Naive thymus-derived CD4-positive, alpha-beta T cell (primary cell): ENCODE measurements around the gene ERC1. TPM values are rescaled to one million over a fixed set of nuclear protein-coding genes. Genes with fewer than 3 reads are reported as not detected.

ENCODE experiments used
- ATAC-seq: fragments of 150-1000 bp; cut with Tn5 transposase; 2 replicates; pipeline ENCODE4 v1.10.0; 2021; ENCODE audit warnings: mild to moderate bottlenecking, moderate library complexity
- CTCF ChIA-PET: fragments of 350-600 bp; sonication (Branson Sonifier 250); formaldehyde crosslinking; loops from one replicate; lab custom pipeline; 2021; ENCODE audit warnings: antibody characterized with exemption; lab: Charles Lee
- POLR2A ChIA-PET: fragments of 350-600 bp; sonication (Branson Sonifier 250); formaldehyde crosslinking; loops from one replicate; lab custom pipeline; 2021; ENCODE audit warnings: antibody characterized with exemption, inconsistent platforms; lab: Charles Lee
- DNase-seq, 9 donors: peaks; one replicate each; pipeline versions ENCODE4 v3.0.0 to v3.0.0-alpha.2; 2020 to 2022; ENCODE audit warnings: mixed read lengths in 1 of 9
- H3K27ac ChIP-seq: one replicate; pipeline ENCODE4 v1.7.0; 2013; ENCODE audit warnings: mild to moderate bottlenecking, low read depth, low read length, moderate library complexity
- H3K27me3 ChIP-seq, 2 donors: one replicate each; pipeline ENCODE4 v1.7.0; 2013; ENCODE audit warnings: low read length in 2 of 2, mild to moderate bottlenecking in 2 of 2, moderate library complexity in 2 of 2; ENCODE audit not compliant: control insufficient read depth in 2 of 2, insufficient read depth in 2 of 2
- H3K36me3 ChIP-seq, 3 experiments: 1 replicate in 2 of 3; 2 replicates in 1 of 3; pipeline ENCODE4 v1.7.0; 2013; ENCODE audit warnings: low read length in 3 of 3, mild to moderate bottlenecking in 3 of 3, moderate library complexity in 1 of 3; ENCODE audit not compliant: insufficient read depth in 3 of 3, control insufficient read depth in 2 of 3
- H3K4me1 ChIP-seq, 2 donors: one replicate each; pipeline ENCODE4 v1.7.0; 2013; ENCODE audit warnings: low read length in 2 of 2, mild to moderate bottlenecking in 2 of 2, moderate library complexity in 1 of 2; ENCODE audit not compliant: control insufficient read depth in 2 of 2, insufficient read depth in 2 of 2
- H3K4me3 ChIP-seq: 2 replicates; pipeline ENCODE4 v1.7.0; 2013; ENCODE audit warnings: mild to moderate bottlenecking, low read length
- H3K9me3 ChIP-seq, 3 experiments: 1 replicate in 2 of 3; 2 replicates in 1 of 3; pipeline ENCODE4 v1.7.0; 2013; ENCODE audit warnings: low read length in 3 of 3; ENCODE audit not compliant: control insufficient read depth in 2 of 3
- H3K27ac Mint-ChIP-seq, 9 donors: one replicate each; pipeline ENCODE4 v1.8.0; 2020 to 2022; ENCODE audit warnings: mixed read lengths in 9 of 9, mild to moderate bottlenecking in 8 of 9, moderate library complexity in 5 of 9, inconsistent platforms in 2 of 9
- H3K27me3 Mint-ChIP-seq, 5 donors: one replicate each; pipeline ENCODE4 v1.8.0; 2021 to 2022; ENCODE audit warnings: mixed read lengths in 5 of 5, mild to moderate bottlenecking in 1 of 5
- H3K36me3 Mint-ChIP-seq, 5 donors: one replicate each; pipeline ENCODE4 v1.8.0; 2020 to 2022; ENCODE audit warnings: mixed read lengths in 5 of 5, mild to moderate bottlenecking in 3 of 5, inconsistent platforms in 1 of 5
- H3K4me1 Mint-ChIP-seq, 7 donors: one replicate each; pipeline ENCODE4 v1.8.0; 2020 to 2022; ENCODE audit warnings: mixed read lengths in 7 of 7, mild to moderate bottlenecking in 3 of 7, inconsistent platforms in 1 of 7
- H3K4me3 Mint-ChIP-seq, 10 donors: one replicate each; pipeline ENCODE4 v1.8.0; 2020 to 2022; ENCODE audit warnings: mild to moderate bottlenecking in 10 of 10, mixed read lengths in 10 of 10, moderate library complexity in 6 of 10, inconsistent platforms in 2 of 10
- H3K9me3 Mint-ChIP-seq, 11 donors: one replicate each; pipeline ENCODE4 v1.8.0; 2020 to 2022; ENCODE audit warnings: mixed read lengths in 11 of 11, mild to moderate bottlenecking in 4 of 11, inconsistent platforms in 1 of 11, moderate library complexity in 1 of 11
- intact Hi-C, 2 donors: fragments of 100-400 bp; cut with micrococcal nuclease; formaldehyde crosslinking; loops; one replicate each; pipeline ENCODE4 v1.15.1; 2023
- polyA plus RNA-seq, 2 donors: library from polyadenylated mRNA; unstranded; fragments of 300-500 nt; fragmentation: Illumina TruSeq; gene quantifications; one replicate each; pipeline ENCODE4 v1.2.3, GENCODE V29; 2021
- total RNA-seq, 6 experiments: library from RNA in 5 of 6; stranded (reverse) in 5 of 6; gene quantifications; 1 replicate in 5 of 6; 2 replicates in 1 of 6; pipeline ENCODE4 v1.2.3 and lab custom pipeline; 2021 to 2026

The ERC1 gene
- total RNA-seq (10 to 100 TPM; 48.6 to 62.0 (median 52.4) TPM), polyA plus RNA-seq (10 to 100 TPM; 15.9 to 23.1 TPM), total RNA-seq (lab: John Stamatoyannopoulos, UW) (99.2 reads per million, percentile 84 among the genes with 10 or more reads in this experiment)

DNA sequence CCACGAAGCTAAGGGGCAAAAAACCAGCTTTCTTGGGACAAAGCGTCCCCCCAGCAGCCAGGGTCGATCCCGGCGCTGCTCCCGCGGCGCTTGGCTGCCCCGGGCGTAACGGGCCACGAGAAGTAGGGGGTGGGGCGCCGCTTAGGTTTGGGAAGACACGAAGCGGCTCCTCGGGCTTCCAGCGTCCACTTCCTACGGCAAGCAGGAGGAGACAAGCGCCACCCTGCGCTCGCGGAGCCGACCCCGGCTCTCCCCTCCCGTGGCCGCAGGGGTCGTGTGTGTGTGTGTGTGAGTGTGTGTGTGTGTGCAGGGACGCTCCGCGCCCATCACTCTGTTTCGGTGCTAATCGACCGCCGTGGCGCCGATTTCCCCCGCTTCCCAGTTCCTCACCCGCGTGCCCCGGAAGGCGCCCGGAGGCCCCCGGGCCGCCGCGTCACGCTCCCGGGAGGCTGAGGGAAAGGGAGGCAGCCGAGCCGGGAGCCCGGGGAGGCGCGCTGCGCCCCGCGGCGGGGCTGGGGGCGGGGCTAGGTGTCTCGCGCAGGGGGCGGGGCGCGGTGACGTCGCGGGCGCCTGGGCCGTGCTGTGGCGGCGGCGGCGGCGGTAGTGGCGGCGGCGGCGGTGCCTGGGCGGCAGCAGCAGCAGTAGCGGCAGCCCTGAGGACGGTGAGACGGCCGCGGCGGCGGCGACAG, at the start of gene ERC1:
Gene ERC1, plus strand, starts transcription at position 563 of the 689 bp plus-strand sequence. CDS start 36,681 bp downstream, outside the sequence.
- H3K4me1 Mint-ChIP-seq, result peaks cover 34 to 55% (median 46%) of the 10 kb centered on the region in 7 donors
- DNase-seq, result peak; percentile 77 to 93 (median 87)
- intact Hi-C loops, result loop anchor here (1.0 to 10.0 kb wide), 8 partner anchors 42 to 604 kb away; partner anchors contain the start of genes RAD52 (in 2 of the 2), WNK1 (in 2 of the 2), FBXL14 (in 1 of the 2) and KDM5A (in 1 of the 2)
- H3K27me3 Mint-ChIP-seq, result no peaks in the 10 kb centered on the region
- ChIA-PET POLR2A (interaction anchor here (0.6 to 1.7 kb wide), 5 partner anchors 10 to 578 kb away, joined by 3 to 6 read pairs (median 3); partner anchors contain the start of gene RAD52), CTCF (interaction anchor here (1.0 kb wide), 1 partner anchor 39 kb away, joined by 8 read pairs; no protein-coding TSS in a partner anchor)
- Histone ChIP-seq H3K9me3 (no peaks in the 10 kb centered on the region), H3K4me1 (peaks cover 0 to 17% of the 10 kb centered on the region in 2 donors), H3K27ac (peak within 1 kb of the TSS; percentile 87), H3K4me3 (peak within 1 kb of the TSS; percentile 89), H3K36me3 (peaks cover 0 to 7% (median 0%) of the 10 kb centered on the region in 3 experiments), H3K27me3 (no peaks in the 10 kb centered on the region)
- peaks cover 0 to 3% (median 0%) of the 10 kb centered on the region in 11 donors for H3K9me3 Mint-ChIP-seq
- peak; percentile 94 for ATAC-seq
- peak within 1 kb of the TSS; percentile 86 to 100 (median 97) for H3K4me3 Mint-ChIP-seq
- H3K36me3 Mint-ChIP-seq, result peaks cover 0 to 2% (median 0%) of the 10 kb centered on the region in 5 donors
- H3K27ac Mint-ChIP-seq, result peak within 1 kb of the TSS; percentile 89 to 98 (median 96)

DNA sequence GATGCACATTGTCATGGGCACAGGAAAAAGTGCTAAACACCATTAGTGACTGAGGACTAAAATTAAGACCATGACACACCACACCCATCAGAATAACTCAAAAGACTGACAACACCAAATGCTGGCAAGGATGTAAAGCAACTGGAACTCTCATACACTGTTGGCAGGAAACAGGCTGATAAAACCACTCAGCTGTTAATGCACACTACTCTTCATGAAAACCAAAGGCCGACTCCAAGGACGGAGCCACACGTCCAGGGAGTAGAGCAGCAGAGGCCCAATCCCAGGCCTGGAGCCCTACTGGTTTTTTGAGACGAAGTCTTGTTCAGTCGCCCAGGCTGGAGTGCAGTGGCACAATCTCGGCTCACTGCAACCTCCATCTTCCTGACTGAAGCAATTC, 48.0 kb upstream of the ERC1 start:
- CTCF ChIA-PET, result no interaction called here
- H3K36me3 Mint-ChIP-seq, result peaks cover 5 to 52% (median 22%) of the 10 kb centered on the region in 5 donors

DNA sequence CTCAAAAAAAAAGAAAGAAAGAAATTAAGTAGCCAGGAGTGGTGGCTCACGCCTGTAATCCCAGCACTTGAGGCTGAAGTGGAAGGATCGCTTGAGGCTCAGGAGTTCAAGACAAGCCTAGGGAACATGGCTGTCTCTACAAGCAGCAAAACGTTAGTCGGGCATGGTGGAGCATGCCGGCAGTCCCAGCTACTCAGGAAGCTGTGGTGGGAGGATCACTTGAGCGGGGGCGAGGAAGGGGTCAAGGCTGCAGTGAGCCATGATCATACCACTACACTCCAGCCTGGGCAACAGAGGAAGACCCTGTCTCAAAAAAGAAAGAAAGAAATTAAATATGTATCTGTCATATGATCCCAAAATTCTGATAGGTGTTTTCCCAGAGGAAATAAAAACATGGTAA, 46.8 kb upstream of the ERC1 start:
- Mint-ChIP-seq H3K36me3 (peaks cover 5 to 46% (median 16%) of the 10 kb centered on the region in 5 donors), H3K4me1 (peaks cover 33 to 62% (median 54%) of the 10 kb centered on the region in 7 donors), H3K27ac (peak overlapping the region in 8 of 9 donors; percentile 22 to 82 (median 50)), H3K9me3 (peaks cover 0 to 1% (median 0%) of the 10 kb centered on the region in 11 donors), H3K4me3 (peak overlapping the region in 5 of 10 donors; percentile 5 to 34 (median 32)), H3K27me3 (no peaks in the 10 kb centered on the region)
- ATAC-seq (no peak), DNase-seq (no peak)
- Histone ChIP-seq H3K4me3 (no peak overlapping the region), H3K9me3 (no peaks in the 10 kb centered on the region), H3K4me1 (peaks cover 0 to 3% of the 10 kb centered on the region in 2 donors), H3K27ac (no peak overlapping the region), H3K36me3 (peaks cover 0 to 11% (median 0%) of the 10 kb centered on the region in 3 experiments), H3K27me3 (no peaks in the 10 kb centered on the region)
- CTCF ChIA-PET, result interaction anchor here (0.7 kb wide), 1 partner anchor 307 kb away, joined by 4 read pairs; no protein-coding TSS in a partner anchor
- POLR2A ChIA-PET, result no interaction called here
- intact Hi-C loops, result no loop called here

More for the DNA sequence above, 48.0 kb upstream of the ERC1 start:
- Mint-ChIP-seq H3K9me3 (no peaks in the 10 kb centered on the region), H3K4me3 (no peak overlapping the region), H3K27me3 (no peaks in the 10 kb centered on the region), H3K4me1 (peaks cover 25 to 58% (median 44%) of the 10 kb centered on the region in 7 donors), H3K27ac (peak overlapping the region in 1 of 9 donors; percentile 20)
- no peak overlapping the region for H3K27ac ChIP-seq
- no peaks in the 10 kb centered on the region for H3K27me3 ChIP-seq
- H3K9me3 ChIP-seq, result no peaks in the 10 kb centered on the region
- no peak for DNase-seq
- H3K4me1 ChIP-seq, result no peaks in the 10 kb centered on the region
- H3K36me3 ChIP-seq, result peaks cover 0 to 15% (median 0%) of the 10 kb centered on the region in 3 experiments
- no peak overlapping the region for H3K4me3 ChIP-seq
- POLR2A ChIA-PET, result no interaction called here
- intact Hi-C loops, result no loop called here
- no peak for ATAC-seq

DNA sequence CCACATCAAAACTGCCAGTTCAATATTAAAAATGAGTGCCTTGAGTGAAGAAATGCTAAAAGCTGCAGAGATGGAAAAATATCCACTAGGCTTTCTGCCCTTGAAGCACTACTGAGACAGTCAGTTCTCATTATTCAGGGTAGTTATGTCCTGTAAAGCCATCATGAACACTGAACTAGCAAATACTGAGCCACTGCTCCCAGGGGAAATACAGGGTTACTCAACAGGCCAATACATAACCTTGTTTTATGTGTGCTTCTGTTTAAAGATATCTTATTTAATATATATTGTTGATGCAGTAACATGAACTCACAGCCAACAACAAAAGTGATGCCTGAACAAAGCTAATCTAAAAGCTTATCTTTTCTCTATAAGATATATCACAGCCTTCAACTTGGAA, 44.8 kb upstream of the ERC1 start:
- Histone ChIP-seq H3K36me3 (peaks cover 0 to 6% (median 0%) of the 10 kb centered on the region in 3 experiments), H3K4me3 (no peak overlapping the region), H3K4me1 (peaks cover 0 to 3% of the 10 kb centered on the region in 2 donors), H3K27me3 (no peaks in the 10 kb centered on the region), H3K9me3 (no peaks in the 10 kb centered on the region), H3K27ac (no peak overlapping the region)
- intact Hi-C loops, result loop anchor here (5.0 kb wide), 3 partner anchors 39 to 746 kb away; partner anchors contain the start of gene ADIPOR2 (in 1 of the 2)
- peaks cover 0 to 2% (median 0%) of the 10 kb centered on the region in 5 donors for H3K27me3 Mint-ChIP-seq
- DNase-seq (no peak), ATAC-seq (no peak)
- H3K4me3 Mint-ChIP-seq, result peak overlapping the region in 6 of 10 donors; percentile 11 to 49 (median 28)
- ChIA-PET CTCF (interaction anchor here (0.6 kb wide), 1 partner anchor 101 kb away, joined by 3 read pairs; no protein-coding TSS in a partner anchor), POLR2A (no interaction called here)
- peaks cover 0 to 27% (median 0%) of the 10 kb centered on the region in 5 donors for H3K36me3 Mint-ChIP-seq
- H3K4me1 Mint-ChIP-seq, result peaks cover 29 to 52% (median 43%) of the 10 kb centered on the region in 7 donors
- peaks cover 0 to 5% (median 0%) of the 10 kb centered on the region in 11 donors for H3K9me3 Mint-ChIP-seq
- peak overlapping the region in 5 of 9 donors; percentile 59 to 80 (median 66) for H3K27ac Mint-ChIP-seq

DNA sequence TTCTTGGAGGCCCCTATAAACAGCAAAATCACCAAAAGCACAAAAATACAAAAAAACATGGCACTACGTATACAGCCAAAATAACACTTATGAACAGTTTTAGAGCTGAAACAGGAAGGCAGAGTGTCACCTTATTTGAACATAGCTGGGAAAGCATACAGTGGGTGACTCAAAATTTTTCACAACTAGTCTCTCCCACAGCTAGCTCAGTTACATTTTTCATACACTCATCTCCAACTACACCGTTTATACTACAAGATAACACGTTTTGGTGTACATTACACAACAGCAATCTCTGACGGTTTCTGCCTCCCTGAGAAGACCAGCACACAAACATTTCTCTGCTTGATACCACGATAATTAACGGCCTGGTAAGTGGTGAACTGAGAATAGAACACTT, 44.4 kb upstream of the ERC1 start:
- H3K27ac ChIP-seq, result no peak overlapping the region
- H3K9me3 Mint-ChIP-seq, result peaks cover 0 to 5% (median 0%) of the 10 kb centered on the region in 11 donors
- ChIA-PET CTCF (interaction anchor here (0.6 kb wide), 1 partner anchor 102 kb away, joined by 3 read pairs; no protein-coding TSS in a partner anchor), POLR2A (no interaction called here)
- peaks cover 29 to 52% (median 43%) of the 10 kb centered on the region in 7 donors for H3K4me1 Mint-ChIP-seq
- no peaks in the 10 kb centered on the region for H3K9me3 ChIP-seq
- DNase-seq (no peak), ATAC-seq (no peak)
- peaks cover 0 to 4% (median 0%) of the 10 kb centered on the region in 5 donors for H3K27me3 Mint-ChIP-seq
- peak overlapping the region in 3 of 9 donors; percentile 50 to 70 (median 59) for H3K27ac Mint-ChIP-seq
- no peaks in the 10 kb centered on the region for H3K27me3 ChIP-seq
- peaks cover 0 to 27% (median 0%) of the 10 kb centered on the region in 5 donors for H3K36me3 Mint-ChIP-seq
- peaks cover 0 to 3% of the 10 kb centered on the region in 2 donors for H3K4me1 ChIP-seq
- H3K36me3 ChIP-seq, result peaks cover 0 to 6% (median 0%) of the 10 kb centered on the region in 3 experiments
- peak overlapping the region in 9 of 10 donors; percentile 11 to 65 (median 38) for H3K4me3 Mint-ChIP-seq
- intact Hi-C loops, result loop anchor here (5.0 kb wide), 3 partner anchors 39 to 746 kb away; partner anchors contain the start of gene ADIPOR2 (in 1 of the 2)
- H3K4me3 ChIP-seq, result no peak overlapping the region

DNA sequence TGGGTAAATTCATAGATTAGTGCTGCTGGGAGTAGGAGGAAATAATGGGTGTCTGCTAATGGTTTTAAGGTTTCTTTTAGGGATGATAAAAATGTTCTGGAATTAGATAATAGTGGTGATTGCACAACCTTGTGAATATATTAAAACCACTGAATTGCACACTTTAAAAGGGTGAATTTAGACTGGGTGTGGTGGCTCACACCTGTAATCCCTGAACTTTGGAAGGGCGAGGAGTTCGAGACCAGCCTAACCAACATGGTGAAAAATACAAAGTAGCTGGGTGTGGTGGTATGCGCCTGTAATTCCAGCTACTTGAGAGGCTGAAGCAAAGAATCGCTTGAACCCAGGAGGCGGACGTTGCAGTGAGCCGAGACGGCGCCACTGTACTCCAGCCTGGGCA, 42.8 kb upstream of the ERC1 start:
- ATAC-seq (no peak), DNase-seq (no peak)
- Mint-ChIP-seq H3K9me3 (peaks cover 0 to 5% (median 0%) of the 10 kb centered on the region in 11 donors), H3K4me3 (peak overlapping the region; percentile 52 to 98 (median 93)), H3K4me1 (peaks cover 29 to 46% (median 41%) of the 10 kb centered on the region in 7 donors), H3K36me3 (peaks cover 0 to 20% (median 0%) of the 10 kb centered on the region in 5 donors), H3K27me3 (peaks cover 0 to 4% (median 0%) of the 10 kb centered on the region in 5 donors), H3K27ac (peak overlapping the region; percentile 12 to 96 (median 73))
- H3K4me1 ChIP-seq, result peaks cover 0 to 3% of the 10 kb centered on the region in 2 donors
- no peaks in the 10 kb centered on the region for H3K27me3 ChIP-seq
- intact Hi-C loops, result loop anchor here (2.0 to 5.0 kb wide), 7 partner anchors 13 to 744 kb away; partner anchors contain the start of genes ADIPOR2 (in 1 of the 2) and CCDC77 (in 1 of the 2)
- CTCF ChIA-PET, result interaction anchor here (0.6 to 2.0 kb wide), 3 partner anchors 197 to 379 kb away, joined by 6 to 11 read pairs (median 7); no protein-coding TSS in a partner anchor
- peaks cover 0 to 6% (median 0%) of the 10 kb centered on the region in 3 experiments for H3K36me3 ChIP-seq
- POLR2A ChIA-PET, result interaction anchor here (0.6 to 2.0 kb wide), 2 partner anchors 43 to 478 kb away, joined by 3 to 6 read pairs; partner anchors contain the start of gene ERC1
- H3K27ac ChIP-seq, result no peak overlapping the region
- H3K4me3 ChIP-seq, result no peak overlapping the region
- no peaks in the 10 kb centered on the region for H3K9me3 ChIP-seq
